GM21717 (cell line): ENCODE measurements around the gene RPS6KB1.
"Not testable (repeated sequence)": the region's sequence is repeated elsewhere in the genome, so short reads cannot be mapped to it uniquely, and the experiment has no call there.

ENCODE experiments used
- ATAC-seq: cut with Tn5 transposase; IDR thresholded peaks from one replicate; pipeline ENCODE4 v1.9.1; 2021; ENCODE audit warnings: mild to moderate bottlenecking, moderate library complexity; ENCODE audit not compliant: unreplicated experiment

RPS6KB1 gene

GRCh38 chr17:59892924-59893675 is at the start of gene RPS6KB1, which contains the start of gene TUBD1:
Gene RPS6KB1 (plus strand): TSS chr17:59893121. CDS start chr17:59893185, 64 bp downstream.
Gene TUBD1 (minus strand): TSS chr17:59892943. CDS start chr17:59891002, 1,941 bp downstream.
- ATAC-seq = peak; percentile 79

GRCh38 chr17:59844884-59845594 is 47.9 kb upstream of the RPS6KB1 start:
- ATAC-seq = no peak

- no peak for ATAC-seq
These were observed 47.1 kb upstream of the RPS6KB1 start for GRCh38 chr17:59845595-59846393.

GRCh38 chr17:59846394-59847165 is 46.3 kb upstream of the RPS6KB1 start:
- peak; percentile 44 for ATAC-seq

GRCh38 chr17:59848385-59848668 is 44.6 kb upstream of the RPS6KB1 start:
- ATAC-seq = no peak

- ATAC-seq = peak; percentile 31
These were observed 44.1 kb upstream of the RPS6KB1 start for GRCh38 chr17:59848778-59849177.

GRCh38 chr17:59850311-59850710 is 42.6 kb upstream of the RPS6KB1 start:
- ATAC-seq = not testable (repeated sequence)

GRCh38 chr17:59851439-59852375 is 41.2 kb upstream of the RPS6KB1 start:
- no peak for ATAC-seq

GRCh38 chr17:59852847-59853167 is 40.1 kb upstream of the RPS6KB1 start:
- ATAC-seq = not testable (repeated sequence)

GRCh38 chr17:59853168-59853918 is 39.6 kb upstream of the RPS6KB1 start:
- ATAC-seq = no peak

- not testable (repeated sequence) for ATAC-seq
These were observed 38.8 kb upstream of the RPS6KB1 start for GRCh38 chr17:59853919-59854729.

- ATAC-seq = no peak
These were observed 35.8 kb upstream of the RPS6KB1 start for GRCh38 chr17:59856859-59857794.

- ATAC-seq = no peak
These were observed 34.6 kb upstream of the RPS6KB1 start for GRCh38 chr17:59858167-59858816.

GRCh38 chr17:59858932-59859331 is 34.0 kb upstream of the RPS6KB1 start:
- ATAC-seq = no peak

- ATAC-seq = no peak
These were observed 33.4 kb upstream of the RPS6KB1 start for GRCh38 chr17:59859444-59860025.

- ATAC-seq = no peak
These were observed 29.3 kb upstream of the RPS6KB1 start for GRCh38 chr17:59863616-59864015.

GRCh38 chr17:59869941-59870218 is 23.0 kb upstream of the RPS6KB1 start:
- no peak for ATAC-seq
